WI38 (cell line): ENCODE data around the gene KIF11.

Experiments used
- H3K4me3 ChIP-seq: 2 replicates; pipeline ENCODE4 v1.5.1; 2011; ENCODE audit warnings: low read depth, mild to moderate bottlenecking, control low read depth, low read length
- TF ChIP-seq, protein P1 (sequence below): IDR thresholded peaks from 2 replicates; pipeline ENCODE4 v1.5.1; 2012; ENCODE audit warnings: low read depth, mild to moderate bottlenecking, control low read depth, low read length

Gene KIF11

DNA sequence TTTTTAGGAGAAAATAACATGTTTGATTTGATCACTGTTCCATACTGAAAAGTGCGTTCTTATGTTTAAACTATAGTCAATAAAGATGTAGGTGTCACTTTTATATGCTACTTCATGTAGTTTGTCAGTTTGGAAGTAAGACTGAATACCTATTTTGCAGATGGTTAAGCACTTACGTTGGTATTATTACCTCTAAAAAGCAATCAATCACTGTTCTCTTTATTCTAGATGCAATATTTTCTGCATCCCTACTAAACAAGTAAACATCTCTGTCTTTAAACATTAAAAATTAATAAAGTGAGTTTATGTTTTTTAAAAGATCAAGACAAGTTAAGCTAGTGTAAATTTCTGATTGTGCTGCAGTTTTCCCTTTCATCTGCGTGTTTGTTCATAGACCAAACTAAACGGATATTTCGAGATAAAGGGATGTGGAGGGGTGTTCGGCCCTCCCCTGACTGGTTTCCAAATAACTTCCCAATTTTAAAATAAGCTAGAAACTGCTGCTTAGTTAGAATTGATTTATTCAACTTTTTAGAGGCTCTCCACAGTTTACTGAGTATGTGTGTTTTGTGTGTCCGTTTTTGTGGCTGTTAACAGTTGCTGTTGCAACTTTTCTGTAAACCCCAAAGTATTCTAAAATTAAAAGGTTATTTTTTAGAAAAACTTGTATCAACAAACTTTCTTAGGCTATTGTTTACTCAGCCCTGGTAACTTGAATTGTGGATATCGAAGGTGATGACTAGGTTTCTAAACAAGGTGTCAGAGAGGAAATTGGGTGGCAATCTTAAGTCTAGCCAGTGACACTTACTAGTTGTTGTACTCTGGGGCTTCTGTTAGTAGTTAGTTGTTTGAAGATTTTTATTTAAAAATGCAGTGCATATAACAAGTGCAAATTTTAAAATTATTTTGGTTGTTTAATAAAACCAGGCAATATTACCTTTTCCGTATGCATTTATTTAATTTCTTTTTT lies 974 bp downstream of the KIF11 start:
- peak overlapping the region; percentile 77 for H3K4me3 ChIP-seq
- TF ChIP-seq, protein P1, sequence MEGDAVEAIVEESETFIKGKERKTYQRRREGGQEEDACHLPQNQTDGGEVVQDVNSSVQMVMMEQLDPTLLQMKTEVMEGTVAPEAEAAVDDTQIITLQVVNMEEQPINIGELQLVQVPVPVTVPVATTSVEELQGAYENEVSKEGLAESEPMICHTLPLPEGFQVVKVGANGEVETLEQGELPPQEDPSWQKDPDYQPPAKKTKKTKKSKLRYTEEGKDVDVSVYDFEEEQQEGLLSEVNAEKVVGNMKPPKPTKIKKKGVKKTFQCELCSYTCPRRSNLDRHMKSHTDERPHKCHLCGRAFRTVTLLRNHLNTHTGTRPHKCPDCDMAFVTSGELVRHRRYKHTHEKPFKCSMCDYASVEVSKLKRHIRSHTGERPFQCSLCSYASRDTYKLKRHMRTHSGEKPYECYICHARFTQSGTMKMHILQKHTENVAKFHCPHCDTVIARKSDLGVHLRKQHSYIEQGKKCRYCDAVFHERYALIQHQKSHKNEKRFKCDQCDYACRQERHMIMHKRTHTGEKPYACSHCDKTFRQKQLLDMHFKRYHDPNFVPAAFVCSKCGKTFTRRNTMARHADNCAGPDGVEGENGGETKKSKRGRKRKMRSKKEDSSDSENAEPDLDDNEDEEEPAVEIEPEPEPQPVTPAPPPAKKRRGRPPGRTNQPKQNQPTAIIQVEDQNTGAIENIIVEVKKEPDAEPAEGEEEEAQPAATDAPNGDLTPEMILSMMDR, result no peak

DNA sequence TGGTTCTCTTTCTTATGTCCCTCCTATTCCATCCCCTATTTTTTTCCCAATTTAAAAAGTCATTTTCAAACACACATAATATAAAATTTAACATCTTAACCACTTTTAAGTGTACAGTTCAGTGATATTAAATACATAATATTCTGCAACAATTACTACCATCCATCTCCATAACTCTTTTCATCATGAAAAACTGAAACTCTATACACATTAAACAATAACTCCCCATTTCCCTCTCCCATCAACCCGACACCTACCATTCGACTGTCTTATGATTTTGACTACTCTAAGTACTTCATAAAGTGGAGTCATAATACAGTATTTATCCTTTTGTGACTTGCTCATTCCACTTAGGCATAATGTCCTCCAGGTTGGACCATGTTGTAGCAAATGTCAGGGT lies 2.6 kb downstream of the KIF11 start:
- TF ChIP-seq, protein P1, result no peak
- peak overlapping the region; percentile 77; the same call in 1 of the 2 replicates for H3K4me3 ChIP-seq

DNA sequence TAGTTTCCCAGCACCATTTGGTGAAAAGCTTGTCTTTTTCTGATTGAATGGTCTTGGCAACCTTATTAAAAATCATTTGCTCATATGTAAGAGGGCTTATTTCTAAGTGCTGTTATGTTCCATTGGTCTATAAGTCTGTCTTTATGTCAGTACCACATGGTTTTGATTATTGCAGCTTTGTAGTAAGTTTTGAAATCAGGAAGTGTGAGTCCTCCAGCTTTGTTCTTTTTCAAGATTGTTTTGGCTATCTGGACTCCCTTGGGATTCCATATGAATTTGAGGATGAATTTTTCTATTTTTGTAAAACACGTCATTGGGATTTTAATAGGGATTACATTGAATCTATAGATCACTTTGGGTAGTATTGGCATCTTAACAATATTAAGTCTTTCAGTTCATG lies 5.4 kb downstream of the KIF11 start:
- TF ChIP-seq, protein P1, result no peak
- no peak overlapping the region for H3K4me3 ChIP-seq

DNA sequence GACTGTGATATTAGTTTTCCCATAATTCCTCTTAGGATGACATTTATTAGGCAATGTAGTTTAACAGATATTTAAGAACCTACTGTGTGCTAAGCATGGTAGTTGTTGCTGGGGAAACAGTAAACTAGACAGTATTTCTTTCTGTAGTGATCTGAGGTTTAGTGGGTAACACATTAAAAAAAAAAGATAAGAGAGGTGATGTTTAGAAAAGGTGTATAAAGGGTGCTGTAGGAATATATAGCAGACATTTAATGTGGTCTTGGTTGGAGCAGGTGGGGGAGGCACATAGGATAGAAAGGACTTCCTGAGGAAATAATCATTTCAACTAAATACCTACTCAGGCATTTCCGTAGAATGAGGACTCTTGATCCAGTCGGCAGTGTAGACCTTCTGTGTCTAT lies 11.9 kb downstream of the KIF11 start:
- TF ChIP-seq, protein P1, result no peak
- H3K4me3 ChIP-seq, result no peak overlapping the region

DNA sequence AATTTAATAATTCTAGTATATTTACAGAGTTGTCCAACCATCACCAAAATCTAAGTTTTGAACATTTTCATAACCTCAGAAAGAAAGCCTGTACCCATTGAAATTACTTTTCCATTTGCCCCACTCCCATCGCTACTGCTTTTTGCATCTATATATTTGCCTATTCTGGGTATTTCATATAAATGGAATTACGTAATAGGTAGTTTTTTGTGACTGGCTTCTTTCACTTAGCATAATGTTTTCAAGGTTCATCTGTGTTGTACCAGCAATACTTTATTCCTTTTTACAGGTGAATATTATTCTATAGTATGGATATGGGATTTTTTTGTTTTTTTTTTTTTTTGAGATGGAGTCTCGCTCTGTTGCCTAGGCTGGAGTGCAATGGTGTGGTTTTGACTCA lies 22.6 kb downstream of the KIF11 start:
- no peak overlapping the region for H3K4me3 ChIP-seq
- TF ChIP-seq, protein P1, result no peak

DNA sequence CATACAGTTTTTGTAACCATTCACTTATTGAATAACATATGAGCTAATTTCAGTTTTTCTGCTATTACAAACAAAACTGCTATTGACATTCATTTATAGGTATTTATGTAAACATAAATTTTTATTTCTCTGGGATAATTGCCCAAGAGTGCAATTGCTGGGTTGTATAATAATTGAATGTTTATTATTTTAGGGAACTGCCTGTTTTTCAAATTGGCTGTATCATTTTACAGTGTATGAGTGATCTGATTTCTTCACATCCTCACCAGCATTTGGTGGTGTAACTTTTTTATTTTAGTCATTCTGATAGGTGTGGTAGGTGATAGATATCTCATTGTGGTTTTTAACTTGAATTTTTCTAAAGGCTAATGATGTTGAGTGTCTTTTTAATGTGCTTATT lies 26.4 kb downstream of the KIF11 start:
- TF ChIP-seq, protein P1, result no peak
- H3K4me3 ChIP-seq, result no peak overlapping the region

DNA sequence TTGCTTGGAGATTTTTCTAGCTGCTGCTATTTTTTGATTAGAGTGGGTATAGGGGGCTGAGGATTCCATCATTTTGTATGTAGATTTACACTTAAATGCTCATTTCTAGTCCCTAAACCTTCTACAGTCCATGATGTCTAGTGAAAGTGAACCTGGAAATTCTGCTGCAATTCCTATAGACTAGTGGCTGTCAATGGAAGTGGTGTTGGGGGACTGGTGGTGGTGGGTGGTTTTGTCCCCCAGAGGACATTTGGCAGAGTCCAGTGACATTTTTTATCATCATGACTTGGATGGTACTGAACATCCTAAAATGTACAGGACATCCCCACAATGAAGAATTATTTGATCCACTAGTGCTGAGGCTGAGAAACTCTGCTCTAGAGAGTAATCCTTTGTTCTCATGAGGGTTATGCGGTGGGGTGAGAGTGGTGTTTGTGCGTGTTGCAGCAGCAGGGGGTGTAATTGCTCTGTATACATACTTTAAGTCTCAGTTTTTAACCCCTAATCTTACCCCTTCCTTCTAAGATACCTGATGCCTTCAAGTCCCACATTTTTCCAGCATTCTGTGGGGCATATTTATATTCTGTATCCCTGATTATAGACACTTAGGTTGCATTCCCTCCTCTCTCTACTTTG lies 35.0 kb downstream of the KIF11 start:
- TF ChIP-seq, protein P1, result 0 out of 2 replicates have a peak, but pooled peaks have one; percentile 14

More for the DNA sequence above, 35.0 kb downstream of the KIF11 start:
- no peak overlapping the region for H3K4me3 ChIP-seq
